Gastrocnemius medialis (tissue), 4 donors: ENCODE data around the gene WDR18. TPM values are rescaled to one million over a fixed set of nuclear protein-coding genes. Genes with fewer than 3 reads are reported as not detected.
A peak's percentile ranks its signal among the peaks of the same experiment; 100 is the strongest.

Experiments
- ATAC-seq, 2 donors: fragments of 150-250 bp; one replicate each; pipeline ENCODE4 v1.9.1; 2016
- DNase-seq, 2 donors: peaks; one replicate each; pipeline ENCODE4 v3.0.0-alpha.2; 2019
- H3K27ac ChIP-seq, 4 donors: fragments of 200-600 bp; sonication (generic); 1 replicate in 1 of 4; 2 replicates in 3 of 4; pipeline ENCODE4 v1.5.1; 2016 to 2018; ENCODE audit warnings: mild to moderate bottlenecking in 2 of 4, moderate library complexity in 1 of 4
- H3K27me3 ChIP-seq, 3 donors: fragments of 200-600 bp; sonication (generic) in 2 of 3; 1 replicate in 1 of 3; 2 replicates in 2 of 3; pipeline versions ENCODE4 v1.5.1 to v1.6.0; 2016 to 2019; ENCODE audit warnings: mild to moderate bottlenecking in 1 of 3, moderate library complexity in 1 of 3
- H3K36me3 ChIP-seq, 2 donors: fragments of 200-600 bp; sonication (generic) in 1 of 2; one replicate each; pipeline ENCODE4 v1.5.1; 2017 to 2018
- H3K4me1 ChIP-seq, 2 donors: fragments of 200-600 bp; sonication (generic) in 1 of 2; one replicate each; pipeline ENCODE4 v1.5.1; 2016 to 2017; ENCODE audit warnings: mild to moderate bottlenecking in 2 of 2
- H3K4me3 ChIP-seq, 4 donors: fragments of 200-600 bp; sonication (generic) in 3 of 4; 1 replicate in 1 of 4; 2 replicates in 3 of 4; pipeline ENCODE4 v1.5.1; 2016 to 2019; ENCODE audit warnings: mild to moderate bottlenecking in 2 of 4
- H3K9me3 ChIP-seq, 3 donors: fragments of 200-600 bp; sonication (generic) in 2 of 3; 1 replicate in 1 of 3; 2 replicates in 2 of 3; pipeline ENCODE4 v1.5.1; 2016 to 2019
- POLR2A ChIP-seq, 2 donors: fragments of 450-650 bp; IDR thresholded peaks; one replicate each; pipeline ENCODE4 v1.6.1; 2017; ENCODE audit warnings: antibody characterized with exemption in 2 of 2, mild to moderate bottlenecking in 2 of 2, moderate library complexity in 2 of 2
- in situ Hi-C, 4 donors: fragments of 200-750 bp; cut with MboI; loops; one replicate each; pipeline versions ENCODE4 v1.15.0 to v1.8.0; 2017; ENCODE audit warnings: low sequenced_read_pairs in 4 of 4
- intact Hi-C: fragments of 100-400 bp; cut with DNase I; formaldehyde crosslinking; loops from one replicate; pipeline ENCODE4 v1.15.1; 2023; ENCODE audit warnings: low total_unique reads
- total RNA-seq, 4 donors: library from RNA; depleted of rRNA; stranded (reverse); fragments of >200 nt; gene quantifications; one replicate each; pipeline versions ENCODE4 v1.1.0 to v1.2.3, GENCODE V29; 2016
- TF ChIP-seq, protein P1 (sequence below), 5 experiments: fragments of 450-650 bp in 3 of 5; fragments of 200-600 bp in 2 of 5; sonication (generic) in 2 of 5; IDR thresholded peaks in 4 of 5; conservative IDR thresholded peaks in 1 of 5; 1 replicate in 4 of 5; 2 replicates in 1 of 5; pipeline ENCODE4 v1.5.1; 2016 to 2019; ENCODE audit warnings: antibody characterized with exemption in 5 of 5, mild to moderate bottlenecking in 3 of 5, moderate library complexity in 3 of 5

Gene WDR18
- total RNA-seq, 4 donors from 2014 or later: 4.4 to 59.0 (median 28.6) TPM

DNA sequence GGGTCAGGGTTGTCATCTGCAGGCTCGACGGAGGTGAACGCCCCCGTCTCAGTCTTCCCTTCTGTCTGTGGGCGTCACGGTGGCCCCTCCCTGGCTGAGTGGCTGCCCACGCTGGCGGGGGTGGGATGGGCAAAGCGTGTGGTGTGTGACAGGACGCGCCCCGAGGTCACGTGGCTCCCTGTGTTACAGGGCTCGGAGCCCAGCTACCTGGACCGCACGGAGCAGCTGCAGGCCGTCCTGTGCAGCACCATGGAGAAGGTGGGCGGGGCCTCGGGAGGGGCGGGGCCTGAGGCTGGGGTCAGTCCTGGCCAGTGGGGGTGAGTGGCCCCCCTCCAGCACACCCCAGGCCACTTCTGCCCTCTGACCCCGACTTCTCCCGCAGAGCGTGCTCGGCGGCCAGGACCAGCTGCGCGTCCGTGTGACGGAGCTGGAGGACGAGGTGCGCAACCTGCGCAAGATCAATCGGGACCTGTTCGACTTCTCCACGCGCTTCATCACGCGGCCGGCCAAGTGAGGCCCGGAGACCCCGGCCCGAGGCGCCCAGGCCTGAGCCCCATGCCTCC, 9.8 kb downstream of the WDR18 start:
- intact Hi-C loops (no loop called here), in situ Hi-C loops (loop anchor here in 1 of 4 donors (25.0 kb wide), 1 partner anchor 132 kb away; the partner anchor contains the start of genes CFD and ELANE)
- Histone ChIP-seq H3K36me3 (peaks cover 0 to 29% of the 10 kb centered on the region in 2 donors), H3K9me3 (no peaks in the 10 kb centered on the region), H3K27ac (no peak overlapping the region), H3K4me1 (peaks cover 0 to 9% of the 10 kb centered on the region in 2 donors), H3K4me3 (no peak overlapping the region), H3K27me3 (peaks cover 32 to 33% (median 33%) of the 10 kb centered on the region in 3 donors)
- ATAC-seq: no peak
- TF ChIP-seq, protein P1, sequence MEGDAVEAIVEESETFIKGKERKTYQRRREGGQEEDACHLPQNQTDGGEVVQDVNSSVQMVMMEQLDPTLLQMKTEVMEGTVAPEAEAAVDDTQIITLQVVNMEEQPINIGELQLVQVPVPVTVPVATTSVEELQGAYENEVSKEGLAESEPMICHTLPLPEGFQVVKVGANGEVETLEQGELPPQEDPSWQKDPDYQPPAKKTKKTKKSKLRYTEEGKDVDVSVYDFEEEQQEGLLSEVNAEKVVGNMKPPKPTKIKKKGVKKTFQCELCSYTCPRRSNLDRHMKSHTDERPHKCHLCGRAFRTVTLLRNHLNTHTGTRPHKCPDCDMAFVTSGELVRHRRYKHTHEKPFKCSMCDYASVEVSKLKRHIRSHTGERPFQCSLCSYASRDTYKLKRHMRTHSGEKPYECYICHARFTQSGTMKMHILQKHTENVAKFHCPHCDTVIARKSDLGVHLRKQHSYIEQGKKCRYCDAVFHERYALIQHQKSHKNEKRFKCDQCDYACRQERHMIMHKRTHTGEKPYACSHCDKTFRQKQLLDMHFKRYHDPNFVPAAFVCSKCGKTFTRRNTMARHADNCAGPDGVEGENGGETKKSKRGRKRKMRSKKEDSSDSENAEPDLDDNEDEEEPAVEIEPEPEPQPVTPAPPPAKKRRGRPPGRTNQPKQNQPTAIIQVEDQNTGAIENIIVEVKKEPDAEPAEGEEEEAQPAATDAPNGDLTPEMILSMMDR (IDR thresholded peaks at IDR 0.05 in 4 of 5, conservative IDR thresholded peaks at IDR 0.05 in 1 of 5): no peak
- no peak for TF ChIP-seq POLR2A (IDR thresholded peaks at IDR 0.05)
- DNase-seq: no peak

DNA sequence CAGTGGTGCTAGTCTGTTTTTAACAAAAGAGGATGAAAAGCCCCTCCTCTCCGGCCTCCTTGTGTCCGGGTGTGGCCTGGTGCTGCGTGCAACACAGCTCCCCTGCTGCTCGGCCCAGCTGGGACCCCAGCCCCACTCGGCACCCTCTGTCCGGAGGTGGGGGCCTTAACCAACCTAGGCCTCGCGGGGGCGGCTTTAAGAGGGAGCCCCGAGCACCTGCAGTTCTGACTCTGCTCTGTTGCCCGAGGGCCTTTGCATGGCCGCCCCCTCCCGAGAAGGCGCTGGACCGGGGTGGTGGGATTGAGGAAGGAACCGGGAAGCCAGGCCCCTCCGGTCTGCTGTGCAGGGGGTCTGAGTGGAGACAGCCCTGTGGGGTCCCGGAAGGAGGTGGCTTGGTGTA, 10.4 kb downstream of the WDR18 start:
- no peak for TF ChIP-seq POLR2A (IDR thresholded peaks at IDR 0.05)
- TF ChIP-seq, protein P1 (IDR thresholded peaks at IDR 0.05 in 4 of 5, conservative IDR thresholded peaks at IDR 0.05 in 1 of 5): no peak
- intact Hi-C loops (no loop called here), in situ Hi-C loops (loop anchor here in 1 of 4 donors (25.0 kb wide), 1 partner anchor 132 kb away; the partner anchor contains the start of genes CFD and ELANE)
- Histone ChIP-seq H3K4me1 (peaks cover 0 to 9% of the 10 kb centered on the region in 2 donors), H3K27me3 (peaks cover 38 to 39% (median 39%) of the 10 kb centered on the region in 3 donors), H3K4me3 (no peak overlapping the region), H3K27ac (no peak overlapping the region), H3K9me3 (no peaks in the 10 kb centered on the region), H3K36me3 (peaks cover 0 to 29% of the 10 kb centered on the region in 2 donors)
- no peak for DNase-seq
- ATAC-seq: no peak

DNA sequence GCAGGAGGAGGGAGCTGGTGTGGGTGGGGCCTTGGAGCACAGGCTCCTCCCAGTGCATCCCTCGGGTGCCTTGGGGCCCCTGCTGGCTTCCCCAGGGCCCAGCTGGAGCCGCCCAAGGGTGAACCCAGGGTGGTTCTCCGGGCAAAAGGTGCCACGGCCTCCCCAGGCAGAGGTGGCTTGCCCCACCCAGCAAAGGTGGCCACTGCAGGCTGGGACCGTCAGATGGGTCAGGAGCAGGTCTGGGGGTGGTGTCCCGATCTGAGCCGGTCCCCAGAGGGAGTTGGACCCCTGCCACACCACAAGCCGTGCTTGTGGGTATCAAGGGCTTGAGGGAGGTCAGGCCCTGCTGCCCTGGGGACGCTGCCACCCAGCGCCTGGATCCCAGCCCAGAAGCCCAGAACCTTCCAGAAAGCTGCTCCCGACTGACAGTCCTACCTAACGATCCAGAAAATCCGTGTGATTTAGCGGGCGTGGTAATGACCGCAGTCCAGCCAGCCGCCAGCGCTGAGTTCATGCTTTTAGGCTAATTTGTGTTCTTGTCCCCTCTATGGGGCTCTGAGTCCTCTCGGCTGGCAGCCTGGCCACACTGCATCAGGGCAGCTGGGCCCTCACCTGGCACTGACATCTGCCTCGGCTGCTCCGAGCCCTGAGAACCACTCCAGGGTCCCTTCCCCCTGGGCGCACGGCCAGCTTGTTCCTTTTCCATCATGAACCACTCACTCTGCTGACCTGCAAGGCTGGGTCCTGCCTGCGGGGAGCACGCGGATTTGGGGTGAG, 11.1 kb downstream of the WDR18 start:
- Histone ChIP-seq H3K27ac (no peak overlapping the region), H3K4me1 (peaks cover 0 to 9% of the 10 kb centered on the region in 2 donors), H3K36me3 (peaks cover 0 to 22% of the 10 kb centered on the region in 2 donors), H3K9me3 (no peaks in the 10 kb centered on the region), H3K4me3 (no peak overlapping the region), H3K27me3 (peaks cover 44 to 46% (median 44%) of the 10 kb centered on the region in 3 donors)
- DNase-seq (no peak), ATAC-seq (no peak)
- intact Hi-C loops: no loop called here
- in situ Hi-C loops: loop anchor here in 1 of 4 donors (25.0 kb wide), 1 partner anchor 133 kb away; the partner anchor contains the start of genes CFD and ELANE
- no peak for TF ChIP-seq POLR2A (IDR thresholded peaks at IDR 0.05)
- TF ChIP-seq, protein P1 (IDR thresholded peaks at IDR 0.05 in 4 of 5, conservative IDR thresholded peaks at IDR 0.05 in 1 of 5): no peak

DNA sequence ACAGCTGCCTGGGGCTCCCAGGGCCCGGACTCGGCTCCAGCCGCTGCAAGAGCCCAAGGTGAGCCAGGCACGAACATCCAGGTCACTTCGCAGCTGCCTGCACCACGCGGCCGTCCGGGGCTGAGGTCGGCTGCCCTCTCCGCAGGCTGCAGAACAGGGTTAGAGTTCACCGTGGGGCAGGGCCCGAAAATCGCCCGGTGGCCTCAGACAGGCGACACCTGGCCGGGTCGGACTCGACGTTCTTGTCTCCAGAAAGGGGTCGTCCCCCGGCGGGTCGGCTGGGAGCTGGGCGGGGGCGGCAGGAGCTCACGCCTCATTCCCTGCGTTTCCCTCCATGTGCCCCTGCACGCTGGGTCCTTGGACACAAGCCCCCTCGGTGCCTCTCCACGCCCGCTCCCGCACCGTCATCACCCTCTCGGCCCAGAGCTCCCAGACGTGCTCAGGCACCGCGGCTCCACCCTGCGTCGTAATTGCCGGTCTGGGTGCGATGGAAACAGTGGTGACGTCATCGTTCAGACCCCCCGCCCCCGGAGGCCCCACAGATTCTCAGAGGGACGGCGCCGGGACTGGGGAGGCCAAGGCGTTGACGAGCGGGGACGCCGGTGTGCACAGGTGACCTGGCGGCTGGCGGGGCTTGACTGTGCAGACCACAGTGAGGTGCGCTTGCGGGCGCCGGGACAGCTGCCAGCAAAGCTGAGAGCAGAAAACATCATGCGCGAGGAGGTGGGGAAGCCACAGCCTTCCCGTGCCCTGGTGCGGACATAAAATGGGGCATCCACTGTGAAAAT, 12.1 kb downstream of the WDR18 start:
- TF ChIP-seq, protein P1 (IDR thresholded peaks at IDR 0.05 in 4 of 5, conservative IDR thresholded peaks at IDR 0.05 in 1 of 5): no peak
- TF ChIP-seq POLR2A (IDR thresholded peaks at IDR 0.05): no peak
- in situ Hi-C loops (loop anchor here in 1 of 4 donors (25.0 kb wide), 1 partner anchor 134 kb away; the partner anchor contains the start of genes CFD and ELANE), intact Hi-C loops (no loop called here)
- no peak for ATAC-seq
- Histone ChIP-seq H3K27me3 (peaks cover 51 to 54% (median 51%) of the 10 kb centered on the region in 3 donors), H3K27ac (no peak overlapping the region), H3K4me3 (peak overlapping the region in 1 of 4 donors; percentile 17), H3K9me3 (no peaks in the 10 kb centered on the region), H3K4me1 (peaks cover 0 to 9% of the 10 kb centered on the region in 2 donors), H3K36me3 (peaks cover 0 to 15% of the 10 kb centered on the region in 2 donors)
- DNase-seq: no peak
